Measurements from ENCODE around the gene ZNF536.

Gene ZNF536

DNA sequence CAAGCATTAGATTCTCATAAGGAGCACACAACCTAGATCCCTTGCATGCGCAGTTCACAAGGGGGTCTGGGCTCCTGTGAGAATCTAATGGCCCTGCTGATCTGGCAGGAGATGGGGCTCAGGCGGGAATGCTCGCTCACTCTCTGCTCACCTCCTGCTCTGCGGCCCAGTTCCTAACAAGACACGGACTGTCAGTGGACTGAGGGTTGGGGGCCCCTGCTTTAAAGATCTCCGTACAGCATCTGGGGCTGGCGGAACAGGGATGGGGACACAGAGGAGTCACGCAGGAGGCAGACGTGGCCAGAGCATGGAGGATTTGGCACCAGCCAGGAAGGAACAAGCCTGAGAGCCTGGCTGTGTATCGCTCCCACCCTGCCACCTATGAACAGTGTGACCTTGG is 37.3 kb upstream of the ZNF536 start:
- Histone ChIP-seq H3K27me3 (ENCODE audit: control insufficient read depth, insufficient read depth, low read length) (no peaks in the 10 kb centered on the region), H3K4me3 (ENCODE audit: low read length) (no peak overlapping the region), H3K4me1 (ENCODE audit: control insufficient read depth, insufficient read depth, low read length) (no peaks in the 10 kb centered on the region), H3K36me3 (ENCODE audit: control insufficient read depth, insufficient read depth, low read length) (no peaks in the 10 kb centered on the region), H3K9ac (ENCODE audit: low read length) (no peak overlapping the region), H3K9me3 (ENCODE audit: control insufficient read depth, low read length) (no peaks in the 10 kb centered on the region)

DNA sequence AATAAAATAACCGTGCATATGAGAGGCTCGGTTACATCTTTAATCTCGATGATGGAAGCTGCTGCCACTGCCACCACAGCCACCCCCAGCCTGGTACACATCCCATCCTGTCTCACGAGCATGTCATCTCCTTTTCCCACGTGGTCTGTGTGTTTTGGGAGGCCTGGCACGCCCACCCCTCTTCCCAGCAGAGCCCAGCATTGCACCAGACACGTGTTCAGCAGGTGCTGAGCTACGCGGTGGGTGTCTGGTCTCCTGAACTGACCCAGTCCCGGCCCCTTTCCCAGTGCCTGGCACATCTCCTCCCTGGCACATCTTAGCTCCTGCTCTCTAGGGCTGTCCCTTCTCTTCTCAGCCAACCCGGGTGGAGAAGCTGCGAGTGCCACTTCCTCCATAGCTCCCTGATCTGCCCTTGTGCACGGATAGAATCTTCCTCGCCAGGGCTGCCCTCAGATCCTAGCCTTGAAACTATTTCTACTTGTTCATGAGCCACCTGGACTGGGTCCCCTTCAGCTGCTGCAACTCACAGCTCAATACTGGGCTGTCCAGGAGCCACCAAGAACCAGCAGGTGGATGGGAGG is 36.8 kb upstream of the ZNF536 start:
- Histone ChIP-seq H3K9ac (ENCODE audit: low read length) (no peak overlapping the region), H3K4me3 (ENCODE audit: low read length) (no peak overlapping the region), H3K9me3 (ENCODE audit: control insufficient read depth, low read length) (no peaks in the 10 kb centered on the region), H3K4me1 (ENCODE audit: control insufficient read depth, insufficient read depth, low read length) (no peaks in the 10 kb centered on the region), H3K36me3 (ENCODE audit: control insufficient read depth, insufficient read depth, low read length) (no peaks in the 10 kb centered on the region), H3K27me3 (ENCODE audit: control insufficient read depth, insufficient read depth, low read length) (no peaks in the 10 kb centered on the region)

DNA sequence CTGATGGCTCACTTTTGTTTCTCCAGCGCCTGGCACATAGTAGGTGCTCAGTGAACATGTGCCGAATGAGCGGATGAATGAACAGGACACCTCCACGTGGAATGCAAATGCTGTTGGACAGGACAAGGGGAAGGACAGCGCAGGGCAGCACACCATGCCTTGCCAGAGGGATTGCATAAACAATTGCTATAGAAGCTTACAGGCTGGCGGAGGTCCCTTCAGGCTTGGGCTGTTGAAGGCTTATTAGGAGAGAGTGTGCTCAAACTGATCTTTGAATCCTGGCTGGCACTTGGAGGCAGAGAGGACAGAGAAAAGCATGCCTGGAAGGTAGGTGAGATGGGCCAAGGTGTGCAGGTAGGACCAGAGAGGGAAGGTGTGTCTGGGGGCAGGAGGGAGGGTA is 35.9 kb upstream of the ZNF536 start:
- Histone ChIP-seq H3K36me3 (ENCODE audit: control insufficient read depth, insufficient read depth, low read length) (no peaks in the 10 kb centered on the region), H3K27me3 (ENCODE audit: control insufficient read depth, insufficient read depth, low read length) (no peaks in the 10 kb centered on the region), H3K9me3 (ENCODE audit: control insufficient read depth, low read length) (no peaks in the 10 kb centered on the region), H3K9ac (ENCODE audit: low read length) (no peak overlapping the region), H3K4me1 (ENCODE audit: control insufficient read depth, insufficient read depth, low read length) (no peaks in the 10 kb centered on the region), H3K4me3 (ENCODE audit: low read length) (no peak overlapping the region)

DNA sequence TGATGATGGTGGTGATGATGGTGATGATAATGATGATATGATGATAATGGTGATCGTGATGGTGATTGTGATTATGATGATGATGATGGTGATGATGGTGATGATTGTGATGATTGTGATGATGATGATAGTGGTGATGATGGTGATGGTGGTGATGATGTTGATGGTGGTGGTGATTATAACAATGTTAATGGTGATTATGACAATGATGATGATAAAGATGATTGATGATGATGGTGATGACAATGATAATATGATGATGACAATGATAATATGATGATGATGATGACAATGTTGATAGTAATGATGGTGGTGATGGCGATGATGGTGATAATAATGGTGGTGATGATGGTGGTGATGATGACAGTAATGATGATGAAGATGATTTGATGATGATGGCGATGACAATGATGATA is 34.1 kb upstream of the ZNF536 start:
- Histone ChIP-seq H3K27me3 (ENCODE audit: control insufficient read depth, insufficient read depth, low read length) (no peaks in the 10 kb centered on the region), H3K9ac (ENCODE audit: low read length) (no peak overlapping the region), H3K4me3 (ENCODE audit: low read length) (no peak overlapping the region), H3K36me3 (ENCODE audit: control insufficient read depth, insufficient read depth, low read length) (no peaks in the 10 kb centered on the region), H3K4me1 (ENCODE audit: control insufficient read depth, insufficient read depth, low read length) (no peaks in the 10 kb centered on the region), H3K9me3 (ENCODE audit: control insufficient read depth, low read length) (no peaks in the 10 kb centered on the region)

DNA sequence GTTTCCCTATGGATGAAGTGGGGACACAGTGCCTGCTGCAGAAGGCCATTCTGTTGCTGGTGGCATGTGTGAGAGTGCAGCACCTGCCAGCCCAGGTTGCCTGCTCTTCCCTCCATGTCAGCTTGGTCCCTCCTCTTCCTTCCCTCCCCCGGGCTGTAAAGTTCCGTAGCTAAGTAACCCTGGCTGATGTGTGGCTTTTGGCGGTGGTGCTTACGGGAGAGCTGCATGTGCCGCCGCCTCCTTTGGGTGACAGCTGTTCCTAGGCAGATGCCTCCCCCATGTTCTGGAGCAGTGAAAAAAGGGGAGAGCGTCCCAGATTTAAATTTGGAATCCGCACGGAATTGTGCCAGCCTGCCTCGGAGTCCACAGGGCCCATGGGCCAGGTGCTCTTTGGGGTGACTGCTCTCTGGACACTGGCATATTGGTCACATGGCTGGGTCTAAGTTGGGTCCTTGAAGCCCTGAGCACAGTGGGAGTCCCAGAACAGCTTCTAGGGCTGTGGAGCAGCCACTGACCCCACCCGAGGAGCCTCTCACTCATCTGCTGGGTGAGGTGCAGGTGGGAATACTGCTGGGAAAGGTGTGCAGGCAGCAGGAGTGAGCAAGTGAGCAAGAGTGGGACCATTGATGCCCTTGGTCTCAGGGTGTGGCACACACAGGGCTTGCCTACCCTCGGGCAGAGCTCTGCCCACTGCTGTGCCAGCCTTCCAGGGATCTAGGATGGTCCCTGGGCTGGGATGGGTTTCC is 33.1 kb upstream of the ZNF536 start:
- Histone ChIP-seq H3K4me3 (ENCODE audit: low read length) (no peak overlapping the region), H3K4me1 (ENCODE audit: control insufficient read depth, insufficient read depth, low read length) (no peaks in the 10 kb centered on the region), H3K9ac (ENCODE audit: low read length) (no peak overlapping the region), H3K27me3 (ENCODE audit: control insufficient read depth, insufficient read depth, low read length) (no peaks in the 10 kb centered on the region), H3K9me3 (ENCODE audit: control insufficient read depth, low read length) (no peaks in the 10 kb centered on the region), H3K36me3 (ENCODE audit: control insufficient read depth, insufficient read depth, low read length) (no peaks in the 10 kb centered on the region)

DNA sequence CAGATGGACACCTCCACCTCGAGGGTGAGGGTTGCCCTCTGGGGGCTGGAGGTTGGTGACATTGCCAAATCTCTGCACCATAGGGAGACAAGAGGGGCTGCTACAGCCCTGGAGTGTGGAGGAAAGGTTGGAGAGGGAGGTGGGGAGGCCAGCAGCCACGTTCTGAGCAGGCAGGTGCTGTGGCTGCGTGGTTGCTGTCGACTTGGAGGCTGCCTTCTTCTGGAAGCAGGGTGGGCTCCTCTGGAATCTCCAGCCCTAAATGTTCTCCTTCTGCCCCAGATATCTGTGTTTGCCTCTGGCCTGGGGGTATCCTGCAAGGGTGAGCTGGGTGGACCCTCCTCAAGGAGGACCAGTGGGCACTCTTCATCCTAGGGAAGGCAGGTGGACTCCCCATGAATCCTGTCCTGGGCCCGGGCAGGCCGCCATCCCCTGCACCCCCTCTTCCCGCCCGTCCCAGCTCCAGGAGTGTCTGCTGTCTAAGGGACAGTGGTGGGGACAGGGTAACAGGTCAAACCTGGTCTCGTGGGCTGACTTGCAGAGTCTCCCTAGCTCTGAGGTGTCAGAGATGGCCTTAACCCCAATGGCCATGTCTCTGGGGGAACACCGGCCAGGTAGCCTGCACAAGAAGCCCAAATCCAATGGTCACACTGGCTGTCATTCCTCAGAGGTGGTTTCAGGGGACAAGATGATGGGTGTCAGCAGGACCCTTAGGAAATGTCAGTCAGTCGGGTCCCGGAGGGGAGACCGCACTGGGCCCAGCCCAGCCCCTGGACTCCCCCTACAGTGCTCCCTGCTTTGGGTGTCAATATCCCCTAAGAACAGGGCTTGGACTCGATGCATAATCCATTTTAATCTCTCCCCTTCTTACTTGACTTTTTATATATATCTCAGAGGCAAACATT is 32.3 kb upstream of the ZNF536 start:
- H3K4me1 ChIP-seq (ENCODE audit: control insufficient read depth, insufficient read depth, low read length) = no peaks in the 10 kb centered on the region
- H3K9ac ChIP-seq (ENCODE audit: low read length) = no peak overlapping the region
- no peaks in the 10 kb centered on the region for H3K9me3 ChIP-seq (ENCODE audit: control insufficient read depth, low read length)
- H3K27me3 ChIP-seq (ENCODE audit: control insufficient read depth, insufficient read depth, low read length) = no peaks in the 10 kb centered on the region
- no peak overlapping the region for H3K4me3 ChIP-seq (ENCODE audit: low read length)
- H3K36me3 ChIP-seq (ENCODE audit: control insufficient read depth, insufficient read depth, low read length) = no peaks in the 10 kb centered on the region

DNA sequence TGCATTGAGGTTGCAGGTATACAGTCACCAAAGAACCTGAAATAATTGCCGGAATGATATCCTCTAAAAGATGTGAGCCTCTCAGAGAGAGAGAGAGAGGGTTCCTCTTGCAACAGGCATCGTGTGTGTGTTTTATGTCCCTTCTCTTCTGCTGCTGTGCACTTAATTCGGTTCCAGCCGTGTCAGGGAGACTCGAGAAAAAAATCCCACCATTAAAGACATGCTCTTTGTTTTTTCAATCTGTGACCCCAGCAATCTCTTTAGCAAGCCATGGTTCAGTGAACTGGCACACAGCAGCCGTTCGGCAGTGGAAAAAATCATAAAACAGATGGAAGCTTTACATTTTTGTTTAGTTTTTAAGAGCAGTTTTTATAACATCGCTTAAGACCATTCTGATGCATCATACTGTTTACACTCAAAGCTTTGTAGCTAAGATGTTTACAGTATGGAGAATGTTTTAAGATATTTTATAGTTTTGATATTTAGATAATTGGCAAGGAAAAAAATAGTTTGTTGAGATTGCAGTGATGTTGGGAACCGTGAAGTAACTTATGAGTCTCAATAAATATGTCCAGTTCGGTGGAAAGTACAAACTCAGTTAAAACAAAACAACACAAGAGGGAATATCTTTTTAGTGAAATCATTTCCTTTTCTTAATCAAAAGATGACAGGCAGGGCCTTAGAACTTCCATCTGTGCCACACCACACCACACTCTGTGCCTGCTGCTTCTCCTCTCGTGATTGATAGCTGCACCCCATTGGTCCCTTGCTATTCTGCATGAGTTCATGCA is 31.2 kb upstream of the ZNF536 start:
- no peaks in the 10 kb centered on the region for H3K4me1 ChIP-seq (ENCODE audit: control insufficient read depth, insufficient read depth, low read length)
- no peak overlapping the region for H3K4me3 ChIP-seq (ENCODE audit: low read length)
- H3K27me3 ChIP-seq (ENCODE audit: control insufficient read depth, insufficient read depth, low read length) = no peaks in the 10 kb centered on the region
- H3K36me3 ChIP-seq (ENCODE audit: control insufficient read depth, insufficient read depth, low read length) = no peaks in the 10 kb centered on the region
- H3K9ac ChIP-seq (ENCODE audit: low read length) = no peak overlapping the region
- H3K9me3 ChIP-seq (ENCODE audit: control insufficient read depth, low read length) = no peaks in the 10 kb centered on the region

DNA sequence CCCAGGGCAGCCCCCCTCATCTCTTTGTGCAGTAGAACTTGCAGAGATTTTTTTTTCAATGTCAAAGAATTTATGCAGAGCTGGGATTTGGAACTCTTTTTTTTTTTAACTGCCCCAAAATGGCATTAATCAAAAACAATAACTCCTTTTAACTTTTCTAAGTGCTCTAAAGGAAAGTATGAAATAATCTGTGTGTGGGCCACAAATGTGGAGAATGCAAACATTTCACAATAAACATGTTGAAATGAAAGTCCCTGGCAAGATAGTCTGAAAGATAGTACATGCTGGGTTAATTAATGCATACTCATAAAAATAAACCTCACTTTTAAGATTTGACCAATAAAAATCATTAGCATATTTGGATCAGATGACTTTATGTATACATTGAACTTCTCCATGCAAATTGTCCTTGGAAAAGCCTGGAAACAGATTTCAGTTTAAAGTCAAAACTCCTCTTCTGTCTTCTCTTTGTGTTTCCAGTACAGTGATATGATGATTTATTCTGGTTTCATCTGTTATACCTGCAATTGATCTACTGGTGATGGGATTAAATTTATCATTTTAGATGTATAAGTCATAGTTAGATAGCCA is 30.5 kb upstream of the ZNF536 start:
- Histone ChIP-seq H3K27me3 (ENCODE audit: control insufficient read depth, insufficient read depth, low read length) (no peaks in the 10 kb centered on the region), H3K36me3 (ENCODE audit: control insufficient read depth, insufficient read depth, low read length) (no peaks in the 10 kb centered on the region), H3K9ac (ENCODE audit: low read length) (no peak overlapping the region), H3K4me3 (ENCODE audit: low read length) (no peak overlapping the region), H3K9me3 (ENCODE audit: control insufficient read depth, low read length) (no peaks in the 10 kb centered on the region), H3K4me1 (ENCODE audit: control insufficient read depth, insufficient read depth, low read length) (no peaks in the 10 kb centered on the region)

DNA sequence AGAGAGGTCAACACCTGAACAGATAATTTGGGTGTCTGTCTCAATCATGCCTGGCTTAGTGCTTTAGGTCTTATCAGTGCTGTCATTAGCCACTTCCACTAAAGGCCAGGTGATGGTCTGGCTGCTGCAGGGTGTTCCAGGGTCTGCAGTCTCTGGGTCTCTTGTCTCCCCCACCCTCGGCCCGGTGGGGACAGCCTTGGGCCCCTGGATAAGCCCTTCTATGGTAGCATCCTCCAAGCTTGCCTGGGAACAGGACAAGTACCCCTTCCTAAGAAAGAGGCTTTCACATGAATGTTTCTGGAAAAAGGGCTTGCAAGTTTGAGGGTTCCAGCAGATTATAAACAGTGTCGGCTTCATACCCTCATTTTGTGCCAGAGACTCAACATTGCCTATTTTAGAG is 29.3 kb upstream of the ZNF536 start:
- Histone ChIP-seq H3K9ac (ENCODE audit: low read length) (no peak overlapping the region), H3K36me3 (ENCODE audit: control insufficient read depth, insufficient read depth, low read length) (no peaks in the 10 kb centered on the region), H3K4me3 (ENCODE audit: low read length) (no peak overlapping the region), H3K9me3 (ENCODE audit: control insufficient read depth, low read length) (no peaks in the 10 kb centered on the region), H3K27me3 (ENCODE audit: control insufficient read depth, insufficient read depth, low read length) (no peaks in the 10 kb centered on the region), H3K4me1 (ENCODE audit: control insufficient read depth, insufficient read depth, low read length) (no peaks in the 10 kb centered on the region)

DNA sequence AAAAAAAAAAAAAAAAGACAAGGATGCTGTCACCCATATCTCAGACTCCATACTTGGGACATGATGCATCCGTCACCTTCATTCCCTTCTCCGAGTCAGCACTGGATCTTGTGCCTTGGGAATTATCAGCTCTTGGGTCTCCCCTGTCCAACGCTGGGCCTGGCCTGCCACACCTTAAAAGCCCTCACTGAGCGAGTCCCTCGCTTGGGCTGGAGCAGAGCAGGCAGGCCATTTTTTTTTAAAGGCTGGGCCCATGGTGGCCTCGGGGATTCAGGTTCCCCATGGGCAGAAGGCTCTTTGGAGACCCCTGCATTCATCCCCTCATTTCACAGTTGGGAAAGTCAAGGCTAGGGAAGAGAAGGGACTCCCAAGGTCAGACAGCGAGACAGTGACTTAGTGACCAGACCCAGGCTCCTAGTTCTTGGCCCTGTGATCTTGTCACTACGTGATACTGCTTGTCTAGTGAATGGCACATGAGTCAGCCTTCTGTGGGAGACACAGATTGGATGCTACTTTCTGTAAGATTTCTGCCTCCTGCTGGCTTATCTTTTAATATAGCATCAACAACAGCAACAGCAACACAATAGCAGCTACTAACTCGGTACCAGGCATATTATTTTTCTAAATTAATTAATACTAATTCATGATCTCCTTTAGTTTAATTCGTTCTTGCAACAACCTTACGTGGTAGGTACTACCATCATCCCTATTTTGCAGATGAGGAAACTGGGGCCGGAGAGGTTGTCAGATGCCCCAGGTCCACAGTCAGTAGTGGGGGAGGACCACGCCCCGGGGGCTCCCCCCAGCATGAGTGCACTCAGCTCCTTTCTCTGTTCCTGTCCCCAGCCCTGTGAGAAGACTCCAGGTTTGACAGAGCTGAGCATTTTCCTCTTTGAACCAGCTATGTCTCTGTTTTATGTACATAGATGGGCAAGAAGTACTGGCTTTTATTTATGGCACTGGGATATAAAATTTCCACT is 27.4 kb upstream of the ZNF536 start:
- no peak overlapping the region for H3K4me3 ChIP-seq (ENCODE audit: low read length)
- H3K9me3 ChIP-seq (ENCODE audit: control insufficient read depth, low read length) = no peaks in the 10 kb centered on the region
- no peaks in the 10 kb centered on the region for H3K36me3 ChIP-seq (ENCODE audit: control insufficient read depth, insufficient read depth, low read length)
- H3K4me1 ChIP-seq (ENCODE audit: control insufficient read depth, insufficient read depth, low read length) = no peaks in the 10 kb centered on the region
- H3K9ac ChIP-seq (ENCODE audit: low read length) = no peak overlapping the region
- no peaks in the 10 kb centered on the region for H3K27me3 ChIP-seq (ENCODE audit: control insufficient read depth, insufficient read depth, low read length)

DNA sequence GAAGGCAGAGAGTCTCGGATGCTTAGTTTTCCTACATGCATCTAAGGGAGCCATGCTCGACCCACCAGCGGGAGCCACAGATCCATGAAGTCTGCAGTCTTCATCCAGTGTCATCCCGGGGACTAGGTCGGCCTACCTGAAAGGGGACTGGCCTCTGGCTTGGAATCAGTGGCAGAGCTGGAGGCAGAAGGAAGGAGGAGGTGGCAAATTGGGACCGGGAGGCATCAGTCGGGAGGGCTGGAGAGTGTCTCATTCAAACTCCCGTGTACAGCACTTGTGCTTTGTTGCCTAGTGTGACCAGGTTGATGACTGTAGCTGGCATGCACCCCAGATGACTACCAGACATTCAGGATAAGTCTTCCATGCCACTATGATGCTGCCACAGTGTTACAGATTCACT is 26.5 kb upstream of the ZNF536 start:
- H3K9ac ChIP-seq (ENCODE audit: low read length) = no peak overlapping the region
- H3K36me3 ChIP-seq (ENCODE audit: control insufficient read depth, insufficient read depth, low read length) = no peaks in the 10 kb centered on the region
- no peaks in the 10 kb centered on the region for H3K27me3 ChIP-seq (ENCODE audit: control insufficient read depth, insufficient read depth, low read length)
- H3K4me1 ChIP-seq (ENCODE audit: control insufficient read depth, insufficient read depth, low read length) = no peaks in the 10 kb centered on the region
- no peaks in the 10 kb centered on the region for H3K9me3 ChIP-seq (ENCODE audit: control insufficient read depth, low read length)
- no peak overlapping the region for H3K4me3 ChIP-seq (ENCODE audit: low read length)
